Parathyroid adenoma (tissue), 2 donors: ENCODE results near the gene ANKIB1.
"Not testable (repeated sequence)": the region's sequence is repeated elsewhere in the genome, so short reads cannot be mapped to it uniquely, and the experiment has no call there.

Experiments used
- H2AFZ ChIP-seq: fragments of 300-600 bp; sonication (generic); one replicate; pipeline ENCODE4 v1.7.0; 2017; ENCODE audit warnings: antibody characterized with exemption, mild to moderate bottlenecking
- H3K27ac ChIP-seq: fragments of 300-600 bp; sonication (generic); one replicate; pipeline ENCODE4 v1.7.0; 2017
- H3K27me3 ChIP-seq: fragments of 300-600 bp; sonication (generic); one replicate; pipeline ENCODE4 v1.7.0; 2017; ENCODE audit warnings: low read length; ENCODE audit not compliant: control insufficient read depth, insufficient read depth
- H3K36me3 ChIP-seq: fragments of 300-600 bp; sonication (generic); one replicate; pipeline ENCODE4 v1.7.0; 2017; ENCODE audit warnings: low read length; ENCODE audit not compliant: control insufficient read depth, insufficient read depth
- H3K4me1 ChIP-seq: fragments of 300-600 bp; sonication (generic); one replicate; pipeline ENCODE4 v1.7.0; 2017; ENCODE audit warnings: control low read depth
- H3K4me2 ChIP-seq: fragments of 300-600 bp; sonication (generic); one replicate; pipeline ENCODE4 v1.7.0; 2017; ENCODE audit warnings: low read length
- H3K4me3 ChIP-seq: fragments of 300-600 bp; sonication (generic); one replicate; pipeline ENCODE4 v1.7.0; 2017; ENCODE audit warnings: low read depth, low read length
- H3K79me2 ChIP-seq: fragments of 300-600 bp; sonication (generic); one replicate; pipeline ENCODE4 v1.7.0; 2017; ENCODE audit warnings: control low read depth
- H3K9ac ChIP-seq: fragments of 300-600 bp; sonication (generic); one replicate; pipeline ENCODE4 v1.7.0; 2017; ENCODE audit warnings: mild to moderate bottlenecking
- H3K9me3 ChIP-seq: fragments of 300-600 bp; sonication (generic); one replicate; pipeline ENCODE4 v1.7.0; 2017; ENCODE audit warnings: low read length; ENCODE audit not compliant: control insufficient read depth
- CTCF ChIP-seq: fragments of 300-600 bp; sonication (generic); IDR thresholded peaks from one replicate; pipeline ENCODE4 v1.7.0; 2017; ENCODE audit warnings: antibody characterized with exemption, mild to moderate bottlenecking
- donor health status: primary hyperparathyroidism.

ANKIB1 gene

DNA sequence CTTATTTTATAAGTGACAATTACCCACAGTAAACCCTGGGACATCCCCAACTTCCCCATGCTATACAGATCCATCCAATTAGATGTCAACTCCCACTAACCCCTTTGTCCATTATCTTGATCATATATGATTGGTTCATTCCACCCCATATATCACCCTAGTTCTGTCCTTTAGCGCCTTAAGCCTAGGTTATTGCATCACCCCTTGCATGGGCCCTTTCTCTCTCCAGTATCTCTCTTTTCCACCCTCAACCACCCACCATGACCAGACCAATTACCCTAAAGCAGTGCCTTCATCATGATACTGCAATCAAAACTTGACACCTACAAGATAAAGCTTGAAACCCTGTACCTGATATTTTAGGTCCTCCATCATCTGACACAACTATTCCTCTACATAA, 163.6 kb downstream of the ANKIB1 start:
- no peaks in the 10 kb centered on the region for H3K27me3 ChIP-seq
- no peak overlapping the region for H3K4me2 ChIP-seq
- H3K4me3 ChIP-seq, result no peak overlapping the region
- H3K9ac ChIP-seq, result no peak overlapping the region
- no peaks in the 10 kb centered on the region for H3K36me3 ChIP-seq
- TF ChIP-seq CTCF, result no peak
- no peaks in the 10 kb centered on the region for H3K4me1 ChIP-seq
- no peaks in the 10 kb centered on the region for H3K9me3 ChIP-seq
- H2AFZ ChIP-seq, result no peak overlapping the region
- H3K79me2 ChIP-seq, result no peaks in the 10 kb centered on the region
- H3K27ac ChIP-seq, result no peak overlapping the region

DNA sequence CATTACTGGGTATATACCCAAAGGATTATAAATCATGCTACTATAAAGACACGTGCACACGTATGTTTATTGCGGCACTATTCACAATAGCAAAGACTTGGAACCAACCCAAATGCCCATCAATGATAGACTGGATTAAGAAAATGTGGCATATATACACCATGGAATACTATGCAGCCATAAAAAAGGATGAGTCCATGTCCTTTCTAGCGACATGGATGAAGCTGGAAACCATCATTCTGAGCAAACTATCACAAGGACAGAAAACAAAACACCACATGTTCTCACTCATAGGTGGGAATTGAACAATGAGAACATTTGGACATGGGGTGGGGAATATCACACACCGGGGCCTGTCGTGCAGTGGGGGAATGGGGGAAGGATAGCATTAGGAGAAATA, 164.4 kb downstream of the ANKIB1 start:
- H3K27me3 ChIP-seq, H3K4me3 ChIP-seq, H3K27ac ChIP-seq, H3K4me2 ChIP-seq, H3K4me1 ChIP-seq, H3K9ac ChIP-seq, H2AFZ ChIP-seq, H3K36me3 ChIP-seq, H3K79me2 ChIP-seq, H3K9me3 ChIP-seq: not testable (repeated sequence)

DNA sequence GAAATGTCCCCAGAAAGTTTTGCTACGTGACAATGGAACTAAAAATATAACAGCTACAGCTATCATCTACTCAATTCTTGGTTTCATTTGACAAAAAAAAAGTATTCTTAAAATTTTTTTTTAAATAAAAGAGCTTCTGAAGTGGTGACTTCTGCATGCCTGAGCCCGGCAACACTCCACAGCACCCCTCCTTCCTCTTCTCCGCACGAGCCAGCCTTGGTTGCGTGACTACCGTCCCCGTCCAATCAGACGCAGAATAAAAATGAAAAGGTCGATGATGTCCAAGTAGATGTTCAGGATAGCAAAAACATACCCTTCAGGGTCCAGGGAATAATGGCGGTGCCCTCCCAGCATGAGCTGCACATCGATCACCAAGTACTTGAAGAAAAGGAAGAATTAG, 167.0 kb downstream of the ANKIB1 start:
- no peak for TF ChIP-seq CTCF
- H3K9me3 ChIP-seq, result no peaks in the 10 kb centered on the region
- no peak overlapping the region for H3K9ac ChIP-seq
- H2AFZ ChIP-seq, result no peak overlapping the region
- no peak overlapping the region for H3K27ac ChIP-seq
- H3K27me3 ChIP-seq, result no peaks in the 10 kb centered on the region
- no peaks in the 10 kb centered on the region for H3K79me2 ChIP-seq
- H3K36me3 ChIP-seq, result no peaks in the 10 kb centered on the region
- H3K4me3 ChIP-seq, result no peak overlapping the region
- no peaks in the 10 kb centered on the region for H3K4me1 ChIP-seq
- no peak overlapping the region for H3K4me2 ChIP-seq

- Histone ChIP-seq H3K36me3 (no peaks in the 10 kb centered on the region), H3K4me1 (no peaks in the 10 kb centered on the region), H2AFZ (no peak overlapping the region), H3K27ac (no peak overlapping the region), H3K9ac (no peak overlapping the region), H3K79me2 (no peaks in the 10 kb centered on the region), H3K27me3 (no peaks in the 10 kb centered on the region), H3K4me3 (no peak overlapping the region), H3K4me2 (no peak overlapping the region), H3K9me3 (no peaks in the 10 kb centered on the region)
- TF ChIP-seq CTCF, result no peak
Observed at GRCh38 chr7:92413550-92413949, 167.8 kb downstream of the ANKIB1 start.

DNA sequence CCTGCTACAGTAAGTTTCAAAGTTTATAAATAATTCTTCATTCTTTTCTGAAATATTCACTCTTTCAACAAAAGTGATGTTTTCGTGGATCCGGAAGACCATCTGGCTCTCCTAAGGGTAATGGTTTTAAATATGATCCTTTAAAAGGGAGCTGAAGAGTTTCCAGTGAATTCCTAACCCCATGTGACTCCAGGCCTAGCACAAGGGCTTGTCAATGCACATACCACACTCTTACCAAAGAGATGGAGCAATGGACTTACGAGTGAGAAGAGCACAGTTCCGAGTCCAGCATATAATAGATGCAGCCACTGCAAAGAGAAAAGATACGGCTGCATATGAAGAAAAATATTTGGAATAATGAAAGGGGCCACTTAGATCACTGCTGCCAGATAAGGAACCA, 169.5 kb downstream of the ANKIB1 start:
- H3K4me3 ChIP-seq, result no peak overlapping the region
- H3K36me3 ChIP-seq, result no peaks in the 10 kb centered on the region
- no peak overlapping the region for H3K9ac ChIP-seq
- H2AFZ ChIP-seq, result no peak overlapping the region
- H3K27me3 ChIP-seq, result no peaks in the 10 kb centered on the region
- no peak overlapping the region for H3K27ac ChIP-seq
- H3K9me3 ChIP-seq, result no peaks in the 10 kb centered on the region
- no peak overlapping the region for H3K4me2 ChIP-seq
- TF ChIP-seq CTCF, result no peak
- no peaks in the 10 kb centered on the region for H3K4me1 ChIP-seq
- H3K79me2 ChIP-seq, result no peaks in the 10 kb centered on the region
